ENCODE data around the gene PSMC5. TPM values are rescaled to one million over a fixed set of nuclear protein-coding genes. Genes with fewer than 3 reads are reported as not detected.
A peak's percentile ranks its signal among the peaks of the same experiment; 100 is the strongest.

Gene PSMC5
- total RNA-seq, 1 experiment from 2014 or later: 91.4 TPM

GRCh38 chr17:63830278-63830677 lies 3.0 kb downstream of the PSMC5 start:
- no peak for TF ChIP-seq CTCF (IDR thresholded peaks at IDR 0.05; ENCODE audit: unreplicated experiment)
- no peaks in the 10 kb centered on the region for H3K27me3 Mint-ChIP-seq (ENCODE audit: unreplicated experiment)
- peaks cover 46% of the 10 kb centered on the region for H3K36me3 Mint-ChIP-seq (ENCODE audit: insufficient read depth, unreplicated experiment)
- no peaks in the 10 kb centered on the region for H3K9me3 Mint-ChIP-seq (ENCODE audit: low read depth, unreplicated experiment)
- no peak overlapping the region for H3K4me3 Mint-ChIP-seq (ENCODE audit: low read depth, unreplicated experiment)
- no peak overlapping the region for H3K27ac Mint-ChIP-seq (ENCODE audit: unreplicated experiment)
- CTCF ChIA-PET: no interaction called here
- intact Hi-C loops (cut with micrococcal nuclease; ENCODE audit: unreplicated experiment): no loop called here
- H3K4me1 Mint-ChIP-seq (ENCODE audit: low read depth, unreplicated experiment): peaks cover 7% of the 10 kb centered on the region
- BruUV-seq (replicated peaks): no TSS peak
- no peak for DNase-seq

- Mint-ChIP-seq H3K27ac (ENCODE audit: unreplicated experiment) (no peak overlapping the region), H3K9me3 (ENCODE audit: low read depth, unreplicated experiment) (no peaks in the 10 kb centered on the region), H3K36me3 (ENCODE audit: insufficient read depth, unreplicated experiment) (peaks cover 47% of the 10 kb centered on the region), H3K4me1 (ENCODE audit: low read depth, unreplicated experiment) (peaks cover 11% of the 10 kb centered on the region), H3K27me3 (ENCODE audit: unreplicated experiment) (no peaks in the 10 kb centered on the region), H3K4me3 (ENCODE audit: low read depth, unreplicated experiment) (no peak overlapping the region)
- intact Hi-C loops (cut with micrococcal nuclease; ENCODE audit: unreplicated experiment): no loop called here
- TSS peak; percentile 35 for BruUV-seq (replicated peaks)
- CTCF ChIA-PET: no interaction called here
- no peak for TF ChIP-seq CTCF (IDR thresholded peaks at IDR 0.05; ENCODE audit: unreplicated experiment)
- no peak for DNase-seq
These were observed 3.8 kb downstream of the PSMC5 start for GRCh38 chr17:63830904-63831491.

- no TSS peak for BruUV-seq (replicated peaks)
- H3K9me3 Mint-ChIP-seq (ENCODE audit: low read depth, unreplicated experiment): no peaks in the 10 kb centered on the region
- peaks cover 42% of the 10 kb centered on the region for H3K36me3 Mint-ChIP-seq (ENCODE audit: insufficient read depth, unreplicated experiment)
- TF ChIP-seq CTCF (IDR thresholded peaks at IDR 0.05; ENCODE audit: unreplicated experiment): no peak
- CTCF ChIA-PET: no interaction called here
- H3K27ac Mint-ChIP-seq (ENCODE audit: unreplicated experiment): no peak overlapping the region
- no peaks in the 10 kb centered on the region for H3K27me3 Mint-ChIP-seq (ENCODE audit: unreplicated experiment)
- no peak overlapping the region for H3K4me3 Mint-ChIP-seq (ENCODE audit: low read depth, unreplicated experiment)
- intact Hi-C loops (cut with micrococcal nuclease; ENCODE audit: unreplicated experiment): no loop called here
- DNase-seq: no peak
- peaks cover 11% of the 10 kb centered on the region for H3K4me1 Mint-ChIP-seq (ENCODE audit: low read depth, unreplicated experiment)
These were observed 4.3 kb downstream of the PSMC5 start for GRCh38 chr17:63831505-63831904.

GRCh38 chr17:63832014-63832413 lies 4.8 kb downstream of the PSMC5 start:
- Mint-ChIP-seq H3K36me3 (ENCODE audit: insufficient read depth, unreplicated experiment) (peaks cover 37% of the 10 kb centered on the region), H3K27me3 (ENCODE audit: unreplicated experiment) (no peaks in the 10 kb centered on the region), H3K4me1 (ENCODE audit: low read depth, unreplicated experiment) (peaks cover 11% of the 10 kb centered on the region), H3K27ac (ENCODE audit: unreplicated experiment) (no peak overlapping the region), H3K4me3 (ENCODE audit: low read depth, unreplicated experiment) (no peak overlapping the region), H3K9me3 (ENCODE audit: low read depth, unreplicated experiment) (no peaks in the 10 kb centered on the region)
- BruUV-seq (replicated peaks): no TSS peak
- intact Hi-C loops (cut with micrococcal nuclease; ENCODE audit: unreplicated experiment): no loop called here
- TF ChIP-seq CTCF (IDR thresholded peaks at IDR 0.05; ENCODE audit: unreplicated experiment): no peak
- no peak for DNase-seq
- CTCF ChIA-PET: no interaction called here

Measured in Calu3 (cell line).